HG03354 (cell line): ENCODE data around the gene NEK1.
"Not testable (repeated sequence)": the region's sequence is repeated elsewhere in the genome, so short reads cannot be mapped to it uniquely, and the experiment has no call there.

Experiments
- ATAC-seq: cut with Tn5 transposase; IDR thresholded peaks from one replicate; pipeline ENCODE4 v1.9.1; 2021; ENCODE audit warnings: mild to moderate bottlenecking; ENCODE audit not compliant: unreplicated experiment, poor library complexity, severe bottlenecking

Gene NEK1

DNA sequence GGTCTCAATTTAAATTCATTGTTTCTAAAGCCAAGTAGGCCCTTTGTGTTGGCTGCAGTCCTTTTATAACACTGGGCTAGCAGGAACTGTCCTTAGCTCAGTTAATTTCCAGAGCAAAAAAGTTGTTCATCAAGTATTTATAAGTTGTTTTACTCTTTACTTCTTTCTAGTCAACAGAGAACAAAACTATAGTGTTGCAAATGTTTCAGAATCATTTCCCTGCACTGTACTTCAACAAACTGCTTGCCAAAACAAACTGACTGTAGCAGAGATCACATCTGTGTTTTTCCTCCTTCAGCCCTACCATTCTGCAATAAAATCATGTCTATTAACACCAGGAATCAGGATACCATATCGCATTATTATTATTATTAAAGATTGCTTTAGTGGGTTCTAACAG lies 173.1 kb downstream of the NEK1 start:
- ATAC-seq, result no peak

DNA sequence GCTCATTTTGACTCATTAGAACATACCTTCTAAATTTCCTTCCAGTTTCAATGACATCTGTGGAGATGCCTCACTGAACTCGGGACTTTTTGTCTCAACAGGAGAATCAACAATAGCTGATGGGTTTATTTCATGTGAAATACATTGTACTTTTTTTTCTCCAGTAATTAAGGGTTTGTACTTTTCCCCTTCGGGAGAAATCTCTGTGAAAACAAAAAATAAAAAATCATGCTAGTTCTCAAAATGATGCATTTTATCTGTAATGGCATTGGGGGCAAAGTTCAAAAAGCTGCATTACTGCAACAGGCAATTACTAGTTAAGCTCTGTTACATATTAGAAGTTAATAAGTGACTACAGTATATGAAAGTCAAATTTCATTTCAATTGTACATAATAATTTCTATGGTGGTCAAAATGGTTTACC lies 174.3 kb downstream of the NEK1 start:
- peak; percentile 51 for ATAC-seq

DNA sequence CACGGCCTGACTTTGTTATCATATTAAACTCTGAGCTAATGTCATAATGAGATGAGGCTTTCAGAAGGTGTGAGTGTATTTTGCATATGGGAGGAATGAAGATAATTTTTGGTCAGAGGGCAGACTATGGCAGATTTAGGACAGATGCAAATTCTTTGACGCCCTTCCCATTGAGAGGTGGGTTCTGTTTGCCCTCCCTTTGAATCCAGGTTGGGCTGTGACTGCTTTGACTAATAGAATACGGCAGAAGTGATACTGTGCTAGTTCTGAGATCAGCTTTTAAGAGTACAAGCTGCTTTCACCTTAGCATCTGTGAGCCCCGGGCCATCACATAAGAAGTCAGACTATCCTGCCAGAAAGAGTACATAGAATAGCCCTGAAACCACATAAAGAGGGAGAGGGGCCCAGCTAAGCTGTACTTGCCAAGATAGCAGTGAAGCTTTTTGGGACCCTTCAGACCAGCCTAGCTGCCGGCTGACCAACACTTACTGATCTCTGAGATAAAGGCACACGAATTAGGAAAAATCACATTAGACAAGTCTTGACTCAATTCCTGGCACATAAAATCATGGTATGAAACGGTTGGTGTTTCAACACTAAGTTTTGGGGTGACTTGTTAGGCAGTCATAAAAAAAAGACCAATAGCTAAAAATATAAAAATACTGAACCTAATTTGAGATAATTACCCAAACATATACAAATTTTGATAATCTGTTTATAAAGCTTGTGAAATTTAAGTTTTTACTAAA lies 174.9 kb downstream of the NEK1 start:
- ATAC-seq, result peak; percentile 92

DNA sequence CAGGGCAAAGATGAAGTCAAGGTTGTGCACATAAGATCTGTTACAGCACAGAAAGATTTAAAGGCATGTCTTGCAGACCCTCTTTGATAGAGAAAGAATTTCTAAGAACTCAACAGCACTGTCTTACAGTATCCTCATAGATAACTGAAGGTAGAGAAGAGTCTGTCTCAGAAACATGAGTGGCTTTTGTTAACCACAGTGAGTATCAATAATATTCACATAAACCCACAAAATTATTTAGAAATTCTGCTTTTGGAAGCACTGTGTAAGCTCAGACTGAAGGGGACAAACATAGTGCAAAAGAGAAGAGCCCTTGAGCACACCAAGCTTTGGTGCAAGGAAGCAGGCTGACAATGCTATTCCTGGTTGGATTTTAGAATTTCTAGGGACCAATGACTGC lies 175.6 kb downstream of the NEK1 start:
- no peak for ATAC-seq

DNA sequence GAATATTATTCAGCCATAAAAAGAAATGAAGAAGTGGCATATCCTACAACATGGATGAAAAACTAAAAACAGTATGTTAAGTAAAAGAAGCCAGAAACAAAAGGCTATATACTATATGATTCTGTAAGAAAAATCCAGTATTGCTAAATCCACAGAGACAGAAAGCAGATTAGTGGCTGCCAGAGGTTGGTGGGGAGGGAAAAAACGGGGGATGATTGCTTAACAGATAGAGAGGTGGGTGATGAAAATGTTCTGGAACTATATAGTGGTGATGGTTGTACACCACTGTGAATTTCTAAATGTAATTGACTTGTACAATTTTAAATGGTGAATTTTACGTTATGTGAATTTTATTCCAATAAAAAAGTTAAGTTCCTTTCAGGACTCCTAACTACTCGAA lies 184.0 kb downstream of the NEK1 start:
- no peak for ATAC-seq

DNA sequence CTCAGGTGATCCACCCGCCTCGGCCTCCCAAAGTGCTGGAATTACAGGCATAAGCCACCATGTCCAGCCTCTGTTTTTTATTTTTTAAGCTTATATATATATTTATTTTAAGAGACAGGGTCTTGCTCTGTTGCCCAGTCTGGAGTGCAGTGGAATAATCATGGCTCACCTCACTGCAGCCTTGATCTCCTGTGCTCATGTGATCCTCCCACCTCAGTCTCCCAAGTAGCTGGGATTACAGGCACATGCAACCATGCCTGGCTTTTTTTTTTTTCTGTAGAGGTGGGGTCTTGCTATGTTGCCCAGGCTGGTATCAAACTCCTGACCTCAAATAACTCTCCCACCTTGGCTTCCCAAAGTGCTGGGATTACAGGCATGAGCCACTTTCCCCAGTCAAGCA lies 184.7 kb downstream of the NEK1 start:
- not testable (repeated sequence) for ATAC-seq

DNA sequence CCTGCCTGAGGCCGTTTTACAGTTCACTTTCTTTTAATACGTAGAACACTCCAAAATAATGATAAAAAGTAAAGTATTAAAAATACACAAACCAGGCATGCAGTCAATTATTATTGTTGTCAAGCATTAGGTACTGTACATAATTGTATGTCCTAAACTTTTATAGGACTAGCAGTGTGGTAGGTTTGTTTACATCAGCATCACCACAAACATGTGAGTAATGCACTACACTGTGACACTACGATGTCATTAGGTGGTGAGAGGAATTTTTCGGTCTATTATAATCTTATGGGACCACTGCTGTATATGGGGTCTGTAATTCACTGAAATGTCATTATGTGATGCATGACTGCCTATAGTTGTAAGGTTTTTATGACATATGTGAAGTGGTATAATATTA lies 192.1 kb downstream of the NEK1 start:
- ATAC-seq, result no peak

DNA sequence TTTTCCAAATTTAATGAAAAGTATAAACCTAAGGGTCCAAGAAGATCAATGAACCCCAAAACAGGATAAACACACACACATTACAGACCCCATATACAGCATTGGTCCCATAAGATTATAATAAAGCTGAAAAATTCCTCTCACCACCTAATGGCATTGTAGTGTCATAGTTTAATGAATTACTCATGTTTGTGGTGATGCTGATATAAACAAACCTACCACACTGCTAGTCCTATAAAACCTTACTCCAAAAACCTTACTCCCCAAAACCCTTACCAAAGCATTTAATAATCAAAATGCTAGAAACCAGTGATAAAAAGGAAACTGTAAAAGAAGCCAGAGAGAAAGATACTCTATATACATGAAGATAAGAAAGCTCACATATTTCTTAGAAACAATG lies 193.5 kb downstream of the NEK1 start:
- no peak for ATAC-seq

DNA sequence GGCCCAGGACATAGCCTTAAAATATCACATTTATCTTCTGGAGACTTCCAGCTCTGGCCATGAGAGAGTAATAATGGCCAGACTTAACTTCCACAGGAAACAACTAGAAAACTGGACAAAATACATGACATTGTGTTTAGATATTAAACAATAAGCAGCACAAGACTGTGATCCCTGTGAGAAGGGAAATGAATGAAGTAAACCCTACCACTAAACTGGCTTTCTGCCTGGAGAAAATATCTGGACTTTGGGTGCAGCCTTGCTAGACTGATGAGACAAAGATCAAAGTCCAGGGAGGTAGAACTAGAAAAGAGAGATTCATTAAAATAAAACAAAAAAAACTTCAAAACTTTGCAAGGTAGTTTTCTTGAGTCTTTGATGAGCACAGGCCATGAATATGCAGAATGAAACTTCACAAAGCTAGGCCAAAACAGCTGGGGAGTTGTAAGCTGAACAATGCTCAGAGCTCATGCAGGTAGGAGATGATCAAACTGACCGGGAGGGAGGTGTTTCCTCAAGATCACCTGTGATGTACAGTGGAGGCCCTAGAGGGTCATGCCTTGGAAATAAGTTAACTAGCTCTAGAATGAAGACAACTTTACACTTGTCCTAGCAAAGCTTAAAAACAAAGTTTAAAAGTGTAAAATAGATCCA lies 194.6 kb downstream of the NEK1 start:
- no peak for ATAC-seq

DNA sequence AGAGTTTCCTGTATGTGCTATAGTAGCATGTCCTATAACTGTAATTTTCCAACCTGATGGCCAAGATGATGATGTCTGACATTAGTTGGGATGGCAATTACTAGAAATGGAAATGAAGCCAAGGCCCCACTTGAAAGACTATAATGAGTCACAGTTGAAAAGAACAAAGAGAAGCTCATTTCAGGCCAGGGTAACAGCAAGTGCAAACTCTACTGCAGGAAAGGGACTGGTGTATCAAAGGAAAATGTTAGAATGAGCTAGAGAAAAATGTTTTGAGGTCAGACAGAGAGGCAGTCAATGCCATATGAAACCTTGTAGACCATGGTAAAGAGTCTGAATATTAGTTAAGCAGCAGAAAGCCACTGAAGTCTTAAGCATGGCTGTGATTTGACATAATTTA lies 195.4 kb downstream of the NEK1 start:
- ATAC-seq, result peak; percentile 59

DNA sequence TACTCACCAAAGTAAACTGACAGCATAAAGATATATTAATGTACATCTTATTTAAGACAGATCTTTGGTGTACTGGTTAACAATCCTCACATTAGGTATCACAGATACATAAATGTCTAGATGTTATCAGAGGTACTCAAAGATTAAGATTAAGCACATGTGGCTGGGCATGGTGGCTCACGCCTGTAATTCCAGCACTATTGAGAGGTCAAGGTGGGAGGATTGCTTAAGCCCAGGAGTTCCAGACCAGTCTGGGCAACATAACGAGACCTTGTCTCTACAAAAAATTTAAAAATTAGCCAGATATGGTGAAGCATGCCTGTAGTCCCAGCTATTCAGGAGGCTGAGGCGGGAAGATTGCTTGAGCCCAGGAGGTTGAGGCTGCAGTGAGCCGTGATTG lies 195.9 kb downstream of the NEK1 start:
- ATAC-seq, result no peak

DNA sequence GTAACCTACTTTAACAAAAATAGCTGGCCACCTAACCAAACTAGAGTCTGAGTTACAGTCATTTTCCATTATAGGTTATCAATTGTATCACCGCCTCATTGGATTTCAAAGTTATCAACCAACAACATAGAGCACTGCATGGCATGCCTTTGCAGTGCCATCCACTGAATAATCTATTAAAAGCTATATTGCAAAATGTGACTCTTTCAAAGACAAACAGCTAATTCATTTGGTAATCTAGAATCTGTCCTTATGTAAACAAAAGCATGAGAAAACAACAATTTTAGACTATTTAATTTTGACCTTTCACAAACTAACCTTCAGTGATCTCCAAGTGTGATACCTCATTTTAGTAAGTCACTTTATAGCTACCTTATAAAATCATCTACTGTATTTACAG lies 197.5 kb downstream of the NEK1 start:
- ATAC-seq, result no peak

DNA sequence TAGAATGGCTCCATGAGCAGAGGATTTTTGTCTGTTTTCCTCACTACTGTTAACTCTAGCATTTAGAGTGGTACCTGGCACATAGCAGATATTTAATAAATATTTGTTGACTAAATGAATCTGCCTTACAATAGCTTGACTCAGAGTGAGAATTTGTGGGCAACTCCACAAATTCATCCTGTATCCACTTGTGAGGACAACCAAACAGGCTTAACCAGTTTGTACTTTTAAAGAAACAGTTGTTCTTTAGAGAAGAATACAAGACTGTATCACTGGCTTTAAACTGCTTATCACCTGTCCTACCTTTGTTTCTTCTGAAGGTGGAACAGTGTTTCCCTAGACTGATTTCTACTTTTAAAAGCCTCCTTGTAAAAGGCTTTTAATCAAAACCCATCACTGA lies 200.3 kb downstream of the NEK1 start:
- no peak for ATAC-seq

DNA sequence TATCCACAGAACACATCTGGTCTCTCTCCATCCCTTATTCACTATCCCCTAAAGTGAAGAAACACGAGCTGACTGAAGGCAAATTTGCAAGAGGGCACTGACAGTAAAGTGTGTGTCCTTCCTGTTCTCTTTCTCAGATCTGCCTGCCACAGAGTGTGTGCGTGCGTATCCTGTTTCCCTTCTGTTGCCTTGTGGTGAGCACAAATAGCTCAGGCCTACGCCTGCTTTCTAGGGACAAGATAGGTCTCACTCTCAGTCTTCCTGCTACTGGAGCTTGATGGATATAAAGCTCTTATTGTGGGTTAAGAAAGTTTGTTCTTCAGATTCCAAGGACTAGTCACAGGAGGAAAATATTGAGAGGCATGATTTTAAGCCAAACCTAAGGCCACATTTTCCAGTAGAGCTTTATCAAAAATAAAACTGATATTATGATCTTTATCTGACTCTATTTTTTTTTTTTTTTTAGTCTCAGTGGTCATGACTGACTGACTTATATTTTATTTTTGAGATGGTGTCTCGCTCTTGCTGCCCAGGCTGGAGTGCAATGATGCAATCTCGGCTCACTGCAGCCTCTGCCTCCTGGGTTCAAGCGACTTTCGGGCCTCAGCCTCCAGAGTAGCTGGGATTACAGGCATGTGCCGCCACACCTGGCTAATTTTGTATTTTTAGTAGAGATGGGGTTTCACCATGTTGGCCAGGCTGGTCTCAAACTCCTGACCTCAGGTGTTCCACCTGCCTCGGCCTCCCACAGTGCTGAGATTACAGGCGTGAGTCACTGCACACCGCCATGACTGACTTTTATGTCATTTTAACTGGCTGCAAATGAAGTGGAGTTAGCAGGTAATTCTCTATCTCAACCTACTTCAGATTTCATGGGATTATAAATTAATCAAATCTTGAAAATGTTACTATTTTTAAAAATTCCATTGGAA lies 201.3 kb downstream of the NEK1 start:
- ATAC-seq, result peak; percentile 99

DNA sequence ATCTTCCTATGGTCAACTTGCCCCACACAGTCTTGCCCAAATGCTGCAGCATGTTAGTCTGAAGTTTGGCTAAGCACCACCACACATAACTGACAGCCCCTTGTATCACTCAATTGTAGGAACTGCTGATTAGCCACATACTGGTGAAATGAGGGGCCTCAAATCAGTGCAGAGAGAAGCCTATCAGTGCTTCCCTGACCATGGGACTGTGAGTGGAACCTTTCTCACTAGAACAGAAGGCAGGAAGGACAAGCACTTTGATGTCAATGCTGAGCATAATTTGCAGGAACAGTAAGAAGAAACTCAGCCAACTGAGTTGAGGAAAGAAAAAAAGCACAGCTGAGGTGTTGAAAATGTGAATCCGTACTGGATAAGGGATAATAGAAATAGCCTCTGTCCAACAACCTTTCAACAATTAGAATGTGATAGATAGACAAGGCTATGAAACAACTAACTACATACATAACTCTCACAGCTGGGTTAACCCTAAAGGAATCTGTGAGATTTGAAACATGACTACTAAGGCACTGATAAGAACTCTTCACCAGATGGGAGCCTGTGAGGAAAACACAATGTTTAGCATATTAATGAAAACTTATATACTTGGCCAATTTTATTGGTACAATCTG lies 205.1 kb downstream of the NEK1 start:
- no peak for ATAC-seq

DNA sequence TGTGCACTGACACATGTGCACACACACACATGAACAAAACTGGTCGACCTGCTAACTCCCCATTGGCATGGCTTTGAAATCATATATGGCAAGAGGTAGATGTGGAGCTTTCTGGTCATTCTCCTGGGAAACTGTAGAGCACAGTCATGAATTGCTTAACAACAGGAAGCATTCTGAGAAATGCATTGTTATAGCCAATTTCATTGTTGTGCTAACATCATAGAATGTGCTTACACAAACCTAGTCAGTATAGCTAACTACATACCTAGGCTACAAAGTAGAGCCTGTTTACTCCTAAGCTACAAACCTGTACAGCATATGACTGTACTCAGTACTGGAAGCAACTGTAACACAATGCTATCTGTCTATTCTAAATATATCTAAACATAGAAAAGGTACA lies 207.4 kb downstream of the NEK1 start:
- no peak for ATAC-seq

DNA sequence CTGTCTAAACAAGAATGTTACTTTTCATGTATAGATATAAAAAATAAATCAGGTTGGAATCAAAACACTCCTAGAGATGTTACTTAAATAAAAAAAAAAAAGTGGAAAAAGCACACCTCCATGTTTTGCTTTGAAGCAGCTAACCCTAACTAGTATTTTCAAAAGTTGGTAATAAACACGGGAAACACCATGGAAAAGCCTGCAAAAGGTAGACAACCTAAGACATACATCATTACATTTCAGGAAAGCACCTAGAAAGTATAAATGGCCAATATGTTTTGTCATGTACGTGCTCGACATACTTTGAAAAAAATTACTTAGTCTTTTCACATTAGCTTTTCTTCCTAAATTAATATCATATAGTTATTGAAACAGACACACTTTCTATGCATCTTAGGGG lies 211.6 kb downstream of the NEK1 start:
- ATAC-seq, result no peak

DNA sequence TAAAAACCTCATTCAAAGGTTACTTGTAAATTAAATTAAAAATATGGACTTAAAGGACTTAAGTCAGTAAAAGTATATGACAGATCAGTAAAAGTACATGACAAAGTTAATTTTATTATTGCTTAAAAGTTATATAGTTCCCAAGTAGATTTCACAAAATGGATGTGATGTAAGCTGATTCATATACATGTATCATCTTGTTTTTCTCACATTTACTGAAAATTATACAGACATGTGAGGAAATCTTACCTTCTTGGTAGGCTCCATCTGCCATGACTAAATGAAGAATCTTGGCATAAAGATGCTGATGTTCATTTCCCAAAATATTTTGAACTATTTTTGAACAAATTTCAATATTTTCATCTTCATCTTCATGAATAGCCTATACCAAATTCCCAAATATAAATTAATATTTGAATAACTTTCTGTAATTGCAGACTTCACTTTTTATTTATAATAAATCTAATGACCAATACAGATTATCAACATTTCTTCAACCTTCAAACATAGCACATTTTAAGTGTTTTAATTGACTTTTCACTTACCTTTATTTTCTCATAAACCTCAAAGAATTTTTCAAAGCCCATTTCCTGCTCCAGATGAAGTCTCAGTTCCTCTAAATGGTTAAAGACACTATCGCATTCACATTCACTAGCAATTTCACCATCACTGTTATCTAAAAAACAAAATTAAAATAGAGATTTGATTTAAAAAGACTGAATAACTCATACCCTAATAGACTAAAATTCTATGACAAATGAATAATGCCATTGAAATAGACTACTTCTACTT lies 212.2 kb downstream of the NEK1 start:
- peak; percentile 72 for ATAC-seq

DNA sequence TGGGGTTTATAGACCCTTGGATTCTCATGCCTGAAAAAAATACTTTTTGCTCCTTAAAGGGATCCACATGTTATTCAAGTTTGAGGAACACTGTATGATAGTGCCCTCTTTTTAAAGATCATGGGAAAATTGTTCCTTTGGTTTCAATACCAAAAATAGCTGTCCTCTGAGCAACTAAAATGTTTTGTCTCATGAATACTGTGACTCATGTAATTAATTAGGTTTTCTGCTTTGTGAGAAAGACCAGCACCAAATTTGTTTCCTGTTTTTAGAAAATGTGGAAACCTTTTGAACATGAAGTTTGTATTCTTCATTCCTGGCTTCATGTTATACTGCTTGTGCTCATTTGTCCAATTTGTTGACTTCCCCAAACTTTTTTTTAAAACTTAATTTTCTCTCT lies 214.1 kb downstream of the NEK1 start:
- no peak for ATAC-seq
